Fibroblast of skin of abdomen (primary cell): ENCODE results near the gene MTUS2.

Source experiments
- DNase-seq: peaks from one replicate; pipeline ENCODE4 v3.0.0-alpha.2; 2013

Gene MTUS2

DNA sequence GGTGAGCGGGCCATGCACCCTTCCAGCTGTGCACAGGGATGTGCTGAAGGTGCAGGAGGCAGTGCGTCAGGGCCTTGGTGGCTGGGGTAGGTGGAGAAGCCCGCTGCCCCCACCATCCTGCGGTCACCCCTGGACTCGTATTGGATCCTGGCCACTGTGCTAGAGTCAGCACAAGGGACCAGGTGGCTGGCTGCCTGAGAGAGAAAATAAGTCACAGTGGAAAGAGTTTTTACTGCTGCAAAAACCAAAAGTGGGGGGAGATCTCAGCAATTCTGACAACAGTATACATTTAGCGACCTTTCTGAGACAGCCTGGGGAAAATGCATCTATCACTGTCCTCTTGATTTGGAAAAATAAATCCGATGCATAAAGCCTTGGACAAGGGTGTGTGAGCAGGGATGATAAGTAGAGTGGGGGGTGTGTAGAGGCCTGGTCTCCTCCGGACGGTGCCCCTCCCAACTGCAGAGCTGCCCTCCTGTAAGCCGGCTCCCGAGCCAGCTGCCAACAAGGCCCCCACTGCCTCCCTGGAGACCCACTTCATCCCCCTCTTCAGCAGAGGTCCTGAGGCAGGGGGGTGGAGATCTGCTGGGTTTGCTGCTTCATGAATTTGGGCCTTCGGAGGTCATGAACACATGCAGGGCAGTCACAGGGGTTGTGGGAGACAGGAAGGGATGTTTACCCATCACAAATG is 691.1 kb downstream of the MTUS2 start:
- no peak for DNase-seq

DNA sequence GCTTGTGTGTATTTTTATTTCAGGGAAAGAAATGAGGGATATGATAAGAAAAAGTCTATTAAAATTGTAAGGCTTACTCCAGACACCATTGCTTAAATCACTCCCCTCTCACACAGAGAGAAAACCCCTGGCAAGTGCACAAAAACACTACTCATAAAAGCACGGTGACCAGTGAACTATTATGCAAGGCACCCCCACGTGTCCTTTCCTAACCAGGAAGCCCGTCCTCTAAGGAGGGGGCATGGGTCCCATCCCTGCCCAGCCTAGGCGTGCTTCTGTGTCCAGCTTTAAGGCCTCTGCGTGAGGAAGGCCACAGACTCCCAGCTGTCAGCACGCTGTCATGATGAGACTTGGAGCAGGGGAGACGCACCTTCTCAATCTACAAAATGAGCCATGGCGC is 691.8 kb downstream of the MTUS2 start:
- DNase-seq: no peak

DNA sequence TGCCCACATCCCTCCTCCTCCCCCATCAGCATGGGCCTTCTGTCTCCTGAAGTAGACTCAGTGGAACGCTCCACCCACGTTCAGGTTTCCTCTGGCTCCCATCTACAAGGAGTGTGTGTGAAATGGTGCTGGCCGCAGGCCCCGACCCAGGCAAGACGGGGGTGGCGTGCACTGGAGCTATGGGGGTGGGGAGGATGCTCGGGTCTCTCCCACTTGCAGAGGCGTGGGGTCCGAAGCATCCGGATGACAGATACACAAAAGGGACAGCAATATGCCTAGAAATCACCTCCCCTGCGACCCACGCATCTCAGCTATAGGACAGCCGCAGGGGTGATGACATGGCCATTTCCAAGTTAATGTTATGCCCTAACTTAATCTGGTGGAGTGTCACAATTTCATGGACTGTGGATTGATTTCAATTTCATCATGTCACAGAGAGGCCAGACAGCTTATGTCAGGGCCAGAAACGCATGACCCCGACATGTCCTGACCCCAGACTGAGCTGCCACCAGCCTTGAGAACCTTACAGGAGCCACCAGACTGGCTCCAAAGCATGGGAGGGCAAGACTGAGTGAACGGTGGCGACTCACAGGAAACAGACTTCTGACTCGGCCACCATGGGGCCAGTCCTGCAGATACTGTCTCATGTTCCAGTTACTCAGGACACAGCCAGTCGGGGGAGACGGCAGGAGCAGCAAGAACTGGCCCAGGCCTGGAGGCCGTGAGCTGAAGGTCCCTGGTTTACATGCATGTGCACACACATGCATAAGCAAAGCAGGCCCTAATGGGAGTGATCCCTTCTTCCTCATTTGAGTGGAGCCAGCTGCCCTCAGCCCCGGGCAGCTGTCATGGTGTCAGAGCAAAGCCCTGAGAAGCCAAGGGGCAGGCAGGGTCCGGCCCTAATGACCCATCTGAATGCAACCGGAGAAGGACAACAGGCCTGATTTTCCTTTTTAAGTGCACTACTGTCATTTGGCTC is 693.2 kb downstream of the MTUS2 start:
- peak; percentile 28 for DNase-seq

DNA sequence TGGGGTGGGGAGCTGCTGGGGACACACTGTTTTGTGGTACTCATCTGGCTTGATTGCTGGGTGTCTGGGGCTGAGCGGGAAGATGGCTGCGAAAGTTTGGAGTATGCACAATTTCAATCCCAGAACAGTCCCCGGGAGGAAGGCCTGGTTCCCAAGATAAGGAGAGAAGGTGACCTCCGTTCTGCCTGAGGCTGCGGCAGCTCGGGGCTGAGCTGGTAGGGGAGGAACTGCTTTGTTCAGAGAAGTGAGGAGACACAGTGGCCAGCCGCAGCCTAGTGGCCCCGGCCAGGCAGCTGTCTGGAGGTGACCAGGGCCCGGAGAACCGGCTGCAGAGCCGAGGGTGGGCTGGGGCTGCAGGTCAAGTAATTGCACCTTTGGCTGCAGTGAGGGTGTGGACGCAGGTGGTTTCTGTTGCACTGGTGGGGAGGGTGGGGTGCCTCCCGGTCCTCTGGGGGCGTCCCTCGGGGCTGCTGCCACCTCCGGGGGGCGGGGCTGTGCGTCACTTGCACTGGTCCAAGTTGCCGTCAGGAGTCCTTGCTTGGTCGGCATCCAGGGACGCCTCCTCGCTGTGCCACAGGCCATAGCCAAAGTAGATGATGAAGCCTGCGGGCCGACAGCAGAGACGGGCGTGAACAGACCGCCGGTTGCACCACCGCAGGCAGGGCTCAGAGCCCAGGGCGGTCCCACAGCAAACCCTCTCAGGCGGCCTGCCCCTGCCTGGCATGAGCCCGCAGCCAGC is 694.0 kb downstream of the MTUS2 start:
- no peak for DNase-seq

DNA sequence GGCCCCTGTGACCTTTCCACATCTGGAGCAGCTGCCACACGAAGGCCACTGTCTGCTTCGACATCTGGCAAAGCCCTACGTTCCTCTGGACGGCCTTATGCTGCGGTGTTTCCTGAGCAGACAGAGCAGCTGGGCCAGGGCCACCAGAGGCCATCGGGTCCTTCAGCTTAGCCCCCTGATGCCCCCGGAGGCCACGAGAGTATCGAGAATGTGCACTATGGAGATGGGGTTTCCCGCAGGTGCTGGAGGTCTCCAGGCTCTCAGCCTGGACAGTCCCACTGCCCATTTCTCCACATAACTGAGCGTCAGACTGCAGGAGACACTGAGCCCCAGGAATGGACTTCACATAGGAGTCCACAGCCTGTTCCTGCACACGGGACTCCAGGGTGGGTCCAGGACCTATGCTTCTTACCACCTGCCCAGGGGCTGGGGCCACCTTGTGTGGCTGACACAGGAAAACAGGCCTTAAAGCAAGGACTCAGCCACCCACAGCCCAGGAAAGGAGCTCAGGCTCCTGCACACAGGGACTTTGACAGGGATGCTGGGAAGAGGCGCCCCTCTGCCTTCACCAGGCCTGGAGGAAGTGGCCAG is 694.7 kb downstream of the MTUS2 start:
- DNase-seq: no peak

DNA sequence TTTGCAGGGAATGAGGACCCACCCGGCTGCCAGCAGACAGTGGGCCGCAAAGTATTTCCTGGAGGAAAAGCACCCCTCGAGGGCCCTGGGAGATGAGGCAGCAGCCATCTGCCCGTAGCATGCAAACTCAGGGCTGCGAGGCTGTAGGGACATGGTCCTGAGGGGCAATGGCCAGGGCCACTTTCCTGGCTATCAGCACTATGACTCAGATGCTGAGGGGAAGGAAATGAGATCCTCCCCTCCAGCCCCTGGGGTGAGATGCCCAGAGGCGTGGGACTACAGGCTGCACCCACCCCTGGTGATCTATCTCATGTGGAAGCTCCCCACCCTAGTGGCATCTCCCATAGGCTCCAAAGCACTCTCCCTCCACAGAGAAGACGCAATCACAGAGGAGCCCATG is 695.2 kb downstream of the MTUS2 start:
- DNase-seq: no peak

DNA sequence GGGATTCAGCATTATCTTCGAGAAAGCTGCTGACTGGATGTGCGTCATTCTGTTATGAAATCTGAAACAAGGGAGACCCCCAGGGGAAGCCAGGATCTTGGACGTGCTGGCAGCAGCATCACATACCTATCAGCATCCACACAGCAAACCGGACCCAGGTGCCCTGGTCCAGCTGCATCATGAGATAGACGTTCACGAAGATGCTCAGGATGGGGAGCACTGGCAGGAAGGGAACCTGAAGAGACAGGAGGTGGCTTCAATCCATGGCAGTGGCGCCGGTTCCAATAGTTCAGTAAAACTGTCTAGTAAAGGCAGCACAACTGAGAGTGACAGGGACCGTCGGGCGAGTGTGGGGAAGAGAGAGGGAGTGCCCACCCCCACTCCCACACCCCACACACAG is 695.9 kb downstream of the MTUS2 start:
- no peak for DNase-seq

DNA sequence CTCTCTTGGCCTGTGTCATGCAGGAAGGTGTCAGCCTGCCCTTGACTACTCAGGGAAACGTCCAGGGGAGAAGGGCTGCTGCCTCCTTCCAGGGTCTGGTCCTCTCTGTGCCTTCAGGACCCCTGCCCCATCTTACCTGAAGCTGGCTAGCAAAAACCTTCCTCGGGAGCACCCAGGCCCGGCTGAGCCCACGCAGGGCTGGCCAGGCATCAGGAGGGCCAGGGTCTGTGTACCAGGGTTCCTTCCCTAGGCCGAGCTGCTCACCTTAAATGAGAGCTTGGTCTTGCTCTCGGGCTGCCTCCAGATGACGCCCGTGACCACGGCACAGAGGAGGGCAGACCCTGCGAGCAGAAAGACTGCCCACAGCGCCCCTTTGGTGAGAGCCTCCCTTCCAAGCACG is 696.7 kb downstream of the MTUS2 start:
- DNase-seq: no peak

DNA sequence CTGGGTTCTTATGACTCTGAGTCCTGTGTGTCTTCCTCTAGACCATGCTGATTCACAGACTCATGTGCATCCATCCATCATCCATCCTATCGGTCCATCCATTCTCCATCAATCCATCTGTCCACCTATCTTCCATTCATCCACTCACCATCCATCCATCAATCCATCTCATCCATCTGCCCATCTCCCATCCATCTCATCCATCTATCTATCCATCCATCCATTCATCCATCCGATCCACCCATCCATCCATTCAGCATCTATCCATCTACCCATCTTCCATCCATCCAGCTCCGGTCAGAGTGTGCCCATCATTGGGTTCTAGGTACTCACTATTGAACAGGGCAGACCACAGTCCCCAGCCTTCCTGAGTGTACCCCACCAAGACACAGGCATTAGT is 699.8 kb downstream of the MTUS2 start:
- no peak for DNase-seq

DNA sequence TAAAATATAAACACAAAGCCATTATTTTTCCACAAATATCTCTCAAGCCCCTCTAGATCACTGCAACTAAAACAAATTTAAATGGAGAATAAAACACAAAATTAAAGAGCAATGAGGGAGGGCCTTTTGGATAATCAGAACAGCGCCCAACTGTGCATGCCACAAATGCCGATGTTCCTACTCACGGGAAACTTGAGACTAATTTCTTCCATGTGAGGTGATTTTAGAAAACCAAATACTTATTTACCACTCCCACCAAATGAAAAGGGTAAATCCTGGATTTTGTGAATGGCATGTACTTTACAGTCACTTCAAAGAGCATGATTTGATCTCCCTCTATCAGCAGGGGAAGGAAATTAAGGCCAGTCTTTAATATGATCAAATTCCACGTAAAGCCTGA is 700.5 kb downstream of the MTUS2 start:
- DNase-seq: peak; percentile 89

DNA sequence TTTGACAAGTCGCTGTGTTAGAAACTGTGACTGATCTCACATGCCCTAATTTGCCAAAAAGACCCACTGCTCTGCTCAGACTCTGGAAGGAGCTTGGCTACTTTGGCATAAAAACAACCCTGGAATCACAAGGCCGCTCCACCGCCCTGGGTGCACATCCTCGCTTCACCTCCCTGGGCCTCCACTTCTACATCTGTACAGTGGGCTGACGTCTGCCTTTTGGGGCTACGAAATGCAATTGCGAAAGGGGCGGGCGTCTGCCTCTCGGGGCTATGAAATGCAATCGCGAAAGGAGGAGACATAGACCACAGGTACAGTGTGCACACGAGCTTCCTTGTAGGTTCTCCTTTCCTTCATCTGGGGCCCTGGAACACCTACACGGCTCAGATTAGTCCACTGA is 701.2 kb downstream of the MTUS2 start:
- DNase-seq: no peak

DNA sequence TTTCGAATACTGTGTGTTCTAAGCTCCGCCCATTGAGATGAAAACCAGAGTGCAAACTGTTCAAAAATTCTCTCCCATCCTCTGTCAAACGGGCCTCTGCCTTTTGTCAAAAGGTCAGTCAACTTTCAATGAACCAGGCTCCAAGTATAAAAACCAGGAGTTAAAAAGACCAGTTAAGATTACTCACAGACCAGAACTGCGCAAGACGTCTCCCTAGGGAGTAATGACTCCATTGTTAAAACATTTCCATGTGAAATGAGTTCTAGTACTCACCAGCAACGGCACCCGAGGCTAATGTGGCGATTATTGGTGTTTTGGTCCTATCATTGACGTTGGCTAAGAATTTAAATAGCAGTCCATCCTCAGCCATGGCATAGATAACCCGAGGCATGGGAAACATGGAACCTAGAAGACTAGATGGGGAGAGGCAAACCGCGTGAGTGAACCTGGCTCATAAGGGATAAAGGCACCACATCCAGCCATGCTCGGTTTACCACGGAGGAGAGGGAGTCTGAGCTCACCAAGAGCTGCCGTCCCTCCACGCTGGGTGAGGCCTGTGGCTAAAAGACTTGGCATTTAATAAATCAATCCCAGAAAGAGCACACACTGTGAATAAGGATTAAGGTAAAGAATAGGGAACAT is 702.0 kb downstream of the MTUS2 start:
- DNase-seq: peak; percentile 96

DNA sequence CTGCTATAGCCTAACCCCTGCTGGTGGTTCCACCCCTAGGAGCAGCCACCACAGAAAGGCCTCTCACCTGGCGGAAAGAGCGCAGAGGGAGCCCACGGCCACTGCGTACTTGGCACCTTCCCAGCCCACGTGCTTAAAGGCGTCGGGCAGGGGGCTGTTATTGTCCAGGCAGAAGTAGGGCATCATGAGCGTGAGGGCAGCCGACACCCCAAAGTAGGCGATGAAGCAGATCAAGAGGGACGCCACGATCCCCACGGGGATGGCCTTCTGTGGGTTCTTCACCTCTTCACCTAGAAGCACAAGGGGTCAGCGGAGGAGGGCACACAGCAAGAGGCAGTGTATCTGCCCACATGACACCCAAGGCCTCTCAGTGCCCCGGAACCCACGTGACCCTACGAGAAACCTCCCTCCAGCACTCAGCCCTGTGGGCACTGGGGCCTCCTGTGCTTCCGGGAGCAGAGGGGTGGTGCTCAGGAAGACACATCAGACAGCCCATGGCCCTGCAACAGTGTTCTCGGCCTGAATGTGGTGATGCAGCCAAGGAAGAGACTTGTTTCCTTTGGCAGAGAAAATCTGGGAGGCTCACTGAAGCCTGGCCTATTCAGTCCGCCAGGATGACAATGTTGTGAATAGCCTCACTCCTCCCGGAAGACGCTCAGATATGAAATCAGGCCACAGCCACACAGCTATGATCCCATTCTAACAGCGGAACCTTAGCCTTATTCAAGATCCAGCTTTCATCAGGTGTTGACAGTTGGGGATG is 703.2 kb downstream of the MTUS2 start:
- DNase-seq: peak; percentile 60

DNA sequence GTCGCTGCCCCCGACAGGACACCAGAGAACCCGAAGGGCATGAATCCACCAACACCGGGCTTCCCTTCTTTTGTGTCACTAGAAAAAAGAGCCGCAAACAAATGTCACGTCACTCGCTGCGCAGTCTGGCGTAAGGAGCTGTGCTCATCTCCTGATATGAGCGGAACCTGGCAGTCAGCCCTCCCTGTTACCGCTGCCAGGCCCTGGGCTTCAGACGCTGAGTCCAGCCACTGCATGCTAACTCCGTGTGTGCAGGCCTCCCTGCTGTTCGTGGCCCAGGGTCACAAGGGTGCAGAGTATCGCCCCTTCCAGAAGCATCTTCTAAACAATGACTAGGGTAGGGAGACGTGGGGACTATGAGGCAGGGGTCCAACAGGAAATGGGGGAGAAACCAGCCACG is 704.0 kb downstream of the MTUS2 start:
- no peak for DNase-seq

DNA sequence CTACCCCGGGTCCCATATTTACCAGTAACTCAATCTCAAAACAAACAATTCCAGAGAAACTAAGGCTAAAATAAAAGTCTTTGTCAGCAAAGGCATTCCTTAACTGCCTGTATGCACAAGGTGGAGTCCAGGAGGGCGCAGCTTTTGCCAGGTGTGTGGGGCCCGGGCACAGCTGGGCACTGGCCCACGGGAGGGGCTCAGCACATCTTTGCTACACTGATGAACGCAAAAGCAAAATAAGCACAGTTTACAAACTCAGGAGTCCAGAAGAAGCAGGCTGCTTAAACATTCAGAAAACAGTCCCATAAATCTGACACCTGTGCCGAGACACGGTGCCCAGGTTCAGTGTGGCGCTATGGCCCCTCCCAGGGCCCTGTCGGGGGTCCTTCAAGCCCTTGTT is 704.5 kb downstream of the MTUS2 start:
- DNase-seq: no peak

DNA sequence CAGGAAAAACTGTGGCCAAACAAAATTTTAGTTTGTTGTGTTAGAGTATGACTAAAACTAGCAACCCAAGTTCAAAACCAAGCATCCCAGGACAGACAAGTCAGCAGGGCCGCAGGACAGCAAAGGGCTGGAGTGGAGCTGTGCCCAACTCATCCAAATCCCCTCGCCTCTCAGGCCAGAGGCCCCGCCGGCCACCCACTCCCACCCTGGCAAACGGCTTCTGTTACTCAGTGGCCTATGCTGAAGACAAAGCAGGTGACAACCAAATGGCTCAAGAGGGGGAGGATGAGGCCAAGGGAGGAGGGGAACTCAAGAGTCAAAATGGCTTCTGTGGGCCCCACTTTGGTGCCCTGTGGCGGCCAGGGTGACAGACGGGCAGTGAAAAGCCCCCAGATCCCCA is 705.6 kb downstream of the MTUS2 start:
- no peak for DNase-seq

DNA sequence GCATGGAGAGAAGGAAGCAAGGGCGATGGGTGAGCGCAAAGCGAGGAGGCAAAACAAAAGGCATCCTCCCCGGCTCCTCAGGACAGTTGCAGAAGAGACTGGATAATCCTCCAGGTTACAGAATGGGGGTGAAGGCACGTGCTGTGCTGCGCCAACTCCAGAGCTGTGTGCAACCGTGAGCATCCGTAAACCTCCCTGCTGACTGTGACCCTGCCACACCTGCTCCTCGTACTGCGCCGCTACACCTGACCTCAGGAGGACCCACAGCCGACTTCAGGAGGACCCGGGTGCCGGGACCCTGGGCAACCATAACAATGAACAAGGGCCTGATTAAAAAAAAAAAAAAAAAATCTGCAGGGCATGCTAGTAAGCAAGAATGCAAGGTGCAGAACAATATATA is 706.6 kb downstream of the MTUS2 start:
- DNase-seq: no peak

DNA sequence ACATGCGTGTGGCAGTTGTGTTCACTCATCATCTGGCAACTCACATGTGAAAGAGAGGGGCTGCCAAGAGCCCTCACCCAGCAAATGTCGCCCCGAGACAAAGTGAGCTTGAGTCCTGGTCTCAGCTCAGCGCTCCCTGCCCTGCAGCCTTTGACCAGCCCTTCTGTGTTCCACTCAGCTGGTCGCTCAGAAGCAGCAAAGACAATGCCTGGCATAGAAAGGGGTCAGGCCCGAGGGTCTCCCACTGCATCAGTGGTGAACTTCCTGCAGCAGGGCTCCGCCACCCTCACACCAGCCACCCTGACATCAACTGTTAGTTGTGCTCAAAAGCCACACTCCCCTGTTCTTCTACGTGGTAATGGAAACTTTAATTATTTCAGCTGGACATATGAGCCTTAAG is 707.4 kb downstream of the MTUS2 start:
- no peak for DNase-seq

DNA sequence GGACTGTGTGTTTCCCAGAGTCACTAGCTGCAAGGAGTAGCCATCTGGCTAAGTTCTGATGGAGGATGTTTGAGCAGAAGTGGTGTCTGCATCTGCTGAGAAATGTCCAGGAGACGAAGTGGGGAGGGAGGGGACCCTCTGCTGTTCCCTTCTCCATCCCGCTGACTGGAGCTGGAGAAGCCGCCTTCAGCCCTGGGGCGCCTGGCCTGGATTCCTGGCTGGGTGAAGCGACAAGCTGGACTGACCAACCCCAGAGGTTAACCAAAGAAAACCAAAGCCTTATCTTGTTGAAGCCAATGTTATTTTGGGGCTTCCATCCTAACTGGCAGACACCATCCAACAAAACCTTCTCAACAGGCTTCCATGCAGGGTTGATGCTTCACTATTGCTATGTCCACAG is 707.8 kb downstream of the MTUS2 start:
- DNase-seq: no peak

DNA sequence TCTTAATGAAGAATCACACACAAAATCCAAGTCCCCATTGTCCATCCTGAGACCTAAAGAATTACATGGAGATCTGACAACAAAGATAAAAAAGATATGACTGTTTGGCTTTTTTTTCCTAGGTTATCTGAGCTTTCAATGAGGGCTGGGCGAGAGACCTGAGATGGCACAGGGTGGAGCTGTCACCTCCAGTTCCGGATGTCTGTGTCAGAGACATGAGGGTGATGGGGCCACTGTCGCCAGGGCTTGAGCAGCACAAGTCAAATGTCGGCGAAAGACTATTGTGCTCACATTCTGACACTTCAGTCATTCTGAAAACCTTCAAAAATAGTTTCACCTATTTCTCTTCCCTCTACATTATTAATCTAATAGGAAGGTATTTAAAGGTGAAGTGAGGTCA is 709.6 kb downstream of the MTUS2 start:
- DNase-seq: no peak

DNA sequence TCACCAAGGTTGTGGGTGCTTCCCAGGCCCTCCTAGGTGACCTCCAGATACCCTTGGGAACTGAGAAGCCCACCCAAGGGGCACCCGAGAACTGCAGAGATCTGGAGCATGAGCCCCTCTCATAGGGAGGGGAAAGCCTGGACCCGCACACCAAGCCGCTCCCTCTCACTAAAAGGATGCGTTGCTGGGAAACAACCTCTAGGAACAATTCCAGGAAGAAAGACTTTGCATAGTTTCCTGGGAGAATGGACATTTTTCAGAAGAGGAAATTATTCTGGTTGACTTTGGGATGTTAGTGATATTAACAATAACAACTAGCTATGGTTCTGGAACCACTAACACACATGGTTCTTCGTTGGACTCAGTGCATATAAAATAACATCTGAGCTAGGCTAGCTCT is 710.8 kb downstream of the MTUS2 start:
- no peak for DNase-seq

DNA sequence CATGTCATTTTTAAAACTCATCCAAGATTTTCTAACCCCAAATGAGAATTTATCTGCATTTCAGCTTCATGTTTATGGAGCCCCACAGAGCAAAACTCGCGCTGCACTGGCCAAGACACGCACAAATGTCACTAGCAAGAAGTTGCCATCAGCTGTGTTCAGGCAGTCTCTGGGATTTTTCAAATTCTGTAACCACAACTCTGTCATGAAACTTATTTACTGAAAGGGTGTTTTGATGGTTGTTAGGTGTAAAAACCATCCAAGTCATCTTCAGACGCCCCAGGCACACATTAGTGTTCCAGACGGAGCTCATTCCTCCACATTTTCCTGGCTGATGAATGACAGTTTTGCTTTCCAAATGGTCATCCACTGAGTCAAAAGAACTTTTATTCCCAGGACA is 712.0 kb downstream of the MTUS2 start:
- peak; percentile 37 for DNase-seq
